GM04503 (cell line): ENCODE measurements around the gene XRN1.
"Not testable (repeated sequence)": the region's sequence is repeated elsewhere in the genome, so short reads cannot be mapped to it uniquely, and the experiment has no call there.

Experiments
- DNase-seq: peaks from one replicate; pipeline ENCODE4 v3.0.0-alpha.2; 2012; ENCODE audit warnings: low read depth

The XRN1 gene

GRCh38 chr3:142324275-142324953 lies 123.4 kb downstream of the XRN1 start:
- not testable (repeated sequence) for DNase-seq

- DNase-seq: no peak
Observed at GRCh38 chr3:142319912-142320311, 127.9 kb downstream of the XRN1 start.

- DNase-seq: peak; percentile 44
Observed at GRCh38 chr3:142319094-142319493, 128.7 kb downstream of the XRN1 start.

- peak; percentile 15 for DNase-seq
Observed at GRCh38 chr3:142318331-142318730, 129.5 kb downstream of the XRN1 start.

- not testable (repeated sequence) for DNase-seq
Observed at GRCh38 chr3:142315978-142316388, 131.9 kb downstream of the XRN1 start.

GRCh38 chr3:142315083-142315482 lies 132.8 kb downstream of the XRN1 start:
- peak; percentile 77 for DNase-seq

GRCh38 chr3:142310439-142310838 lies 137.4 kb downstream of the XRN1 start:
- DNase-seq: no peak

GRCh38 chr3:142302847-142303246 lies 145.0 kb downstream of the XRN1 start:
- not testable (repeated sequence) for DNase-seq

GRCh38 chr3:142298626-142299025 lies 149.2 kb downstream of the XRN1 start:
- no peak for DNase-seq

GRCh38 chr3:142296507-142296906 lies 151.3 kb downstream of the XRN1 start:
- no peak for DNase-seq

- no peak for DNase-seq
Observed at GRCh38 chr3:142287866-142288638, 159.8 kb downstream of the XRN1 start.

- DNase-seq: no peak
Observed at GRCh38 chr3:142285083-142285517, 162.7 kb downstream of the XRN1 start.

- no peak for DNase-seq
Observed at GRCh38 chr3:142282503-142282902, 165.3 kb downstream of the XRN1 start.

- DNase-seq: no peak
Observed at GRCh38 chr3:142281474-142281873, 166.4 kb downstream of the XRN1 start.

- peak; percentile 39 for DNase-seq
Observed at GRCh38 chr3:142279965-142280590, 167.8 kb downstream of the XRN1 start.

GRCh38 chr3:142278451-142278850 lies 169.4 kb downstream of the XRN1 start:
- no peak for DNase-seq

- no peak for DNase-seq
Observed at GRCh38 chr3:142276781-142277180, 171.1 kb downstream of the XRN1 start.

- peak; percentile 80 for DNase-seq
Observed at GRCh38 chr3:142275856-142276255, 172.0 kb downstream of the XRN1 start.

GRCh38 chr3:142274908-142275307 lies 172.9 kb downstream of the XRN1 start:
- no peak for DNase-seq

- DNase-seq: no peak
Observed at GRCh38 chr3:142273501-142273900, 174.3 kb downstream of the XRN1 start.

- DNase-seq: no peak
Observed at GRCh38 chr3:142272200-142272891, 175.5 kb downstream of the XRN1 start.

GRCh38 chr3:142270407-142270806 lies 177.4 kb downstream of the XRN1 start:
- DNase-seq: no peak
